ENCODE data around the gene NR2C2. TPM values are rescaled to one million over a fixed set of nuclear protein-coding genes. Genes with fewer than 3 reads are reported as not detected.

Gene NR2C2
- total and polyA plus RNA-seq, 12 donors: 6.4 to 42.2 (median 26.6) TPM

- Histone ChIP-seq H3K4me3 (no peak overlapping the region), H3K9me3 (replicated peaks in 1 of 3) (no peaks in the 10 kb centered on the region), H3K27ac (no peak overlapping the region), H3K4me1 (replicated peaks in 1 of 2) (peaks cover 12 to 19% of the 10 kb centered on the region in 2 donors), H3K27me3 (no peaks in the 10 kb centered on the region), H3K36me3 (replicated peaks in 1 of 2) (peaks cover 0 to 44% of the 10 kb centered on the region in 2 donors)
- intact Hi-C loops (cut with DNase I): no loop called here
- TF ChIP-seq CTCF (IDR thresholded peaks at IDR 0.05) (no peak), POLR2A (IDR thresholded peaks at IDR 0.05) (no peak)
- WGBS, 4 donors: 67 to 83% (median 76%) methylated on average over 3 of the region's 3 CpGs
- DNase-seq: no peak
Measured at GRCh38 chr3:15096046-15096445, 148.7 kb downstream of the NR2C2 start.

GRCh38 chr3:15097891-15098290, 150.5 kb downstream of the NR2C2 start:
- H3K9me3 ChIP-seq (replicated peaks in 1 of 3): no peaks in the 10 kb centered on the region
- no peak for DNase-seq
- H3K4me1 ChIP-seq (replicated peaks in 1 of 2): peaks cover 16 to 32% of the 10 kb centered on the region in 2 donors
- peak overlapping the region in 2 of 4 donors; percentile 77 to 79 for H3K4me3 ChIP-seq
- H3K27ac ChIP-seq: no peak overlapping the region
- no peak for TF ChIP-seq POLR2A (IDR thresholded peaks at IDR 0.05)
- TF ChIP-seq CTCF (IDR thresholded peaks at IDR 0.05): no peak
- H3K36me3 ChIP-seq (replicated peaks in 1 of 2): peaks cover 0 to 31% of the 10 kb centered on the region in 2 donors
- no peaks in the 10 kb centered on the region for H3K27me3 ChIP-seq
- intact Hi-C loops (cut with DNase I): no loop called here
- WGBS, 4 donors: 43 to 62% (median 45%) methylated on average over 6 of the region's 6 CpGs

Other genes with a start within 250 kb of the NR2C2 start
- 10 to 100 TPM in 7 of 9 donors, 1 to 10 TPM in 2; 5.6 to 21.4 (median 14.9) TPM for gene FGD5, start 128.6 kb upstream of the NR2C2 start, total RNA-seq
- 1 to 10 TPM; 4.9 to 9.3 (median 7.0) TPM for gene FGD5, start 128.6 kb upstream of the NR2C2 start, polyA plus RNA-seq
- 10 to 100 TPM; 12.9 to 72.9 (median 44.1) TPM for gene MRPS25, start 117.7 kb downstream of the NR2C2 start, total RNA-seq
- gene MRPS25, start 117.7 kb downstream of the NR2C2 start, polyA plus RNA-seq: 100 to 1,000 TPM in 1 of 3 donors, 10 to 100 TPM in 2; 47.1 to 145 (median 65.4) TPM
- gene RBSN, start 151.6 kb downstream of the NR2C2 start, total RNA-seq: 10 to 100 TPM; 20.8 to 33.9 (median 27.5) TPM
- 10 to 100 TPM in 2 of 3 donors, 1 to 10 TPM in 1; 5.7 to 14.8 (median 11.0) TPM for gene RBSN, start 151.6 kb downstream of the NR2C2 start, polyA plus RNA-seq